ENCODE data around the gene AEBP2.

AEBP2 gene

DNA sequence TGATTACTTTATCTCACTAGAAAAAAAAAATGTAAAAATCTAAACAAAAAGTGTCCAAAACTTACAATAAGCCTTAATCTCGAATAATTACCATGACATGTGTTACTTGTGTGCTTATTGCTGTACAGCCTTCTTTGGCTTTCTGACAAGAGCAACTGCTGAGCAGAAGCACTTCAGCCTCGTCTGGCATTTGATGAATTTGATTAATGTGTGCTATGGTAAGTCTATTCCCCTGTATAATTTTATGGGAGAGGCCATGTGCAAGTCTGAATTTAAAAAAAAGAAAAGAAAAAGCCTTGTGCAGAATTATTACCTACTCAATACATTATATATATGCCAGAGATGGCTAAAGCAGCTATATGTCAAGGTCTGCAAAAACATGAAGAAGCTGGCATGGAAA, 113.9 kb downstream of the AEBP2 start:
- no peak for TF ChIP-seq CTCF (IDR thresholded peaks at IDR 0.05; ENCODE audit: low read depth, low read length)
- H3K4me3 ChIP-seq (ENCODE audit: low read depth, low read length), result no peak overlapping the region

DNA sequence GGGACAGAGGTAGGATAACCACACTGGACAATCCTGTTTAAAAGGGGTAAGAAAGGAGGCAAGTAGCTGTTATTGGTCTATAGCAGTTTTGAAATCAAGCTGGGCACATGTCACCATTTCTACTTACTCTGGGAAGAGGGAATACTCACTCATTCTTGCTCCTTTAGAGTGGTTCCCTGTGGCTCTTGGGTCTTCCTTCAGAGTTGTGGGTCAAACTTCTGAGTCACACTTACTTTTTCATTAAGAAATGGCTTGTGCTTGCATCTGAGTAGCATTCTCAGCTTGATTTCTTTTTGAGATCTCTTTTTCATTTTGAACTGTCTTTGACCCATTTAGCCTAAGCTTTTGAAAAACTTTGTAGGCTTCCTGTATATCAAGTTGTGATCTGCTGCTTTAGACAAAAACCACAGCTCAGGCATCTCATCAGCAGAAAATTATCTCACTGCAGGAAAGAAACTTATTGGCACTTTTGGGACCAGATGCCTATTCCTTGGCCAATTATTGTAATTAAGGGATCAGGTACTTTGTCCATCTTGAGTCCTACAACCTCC, 122.2 kb downstream of the AEBP2 start:
- H3K4me3 ChIP-seq (ENCODE audit: low read depth, low read length), result no peak overlapping the region
- no peak for TF ChIP-seq CTCF (IDR thresholded peaks at IDR 0.05; ENCODE audit: low read depth, low read length)
